ENCODE measurements around the gene RAB3C. TPM values are rescaled to one million over a fixed set of nuclear protein-coding genes. Genes with fewer than 3 reads are reported as not detected.

The RAB3C gene
- total RNA-seq, 2 donors from 2014 or later, result 2.3 to 45.2 TPM

GRCh38 chr5:58710871-58711270, 128.0 kb downstream of the RAB3C start:
- no peak overlapping the region for H3K27ac ChIP-seq
- TF ChIP-seq POLR2A (IDR thresholded peaks at IDR 0.05), result no peak
- ATAC-seq (no peak), DNase-seq (no peak)
- H3K27me3 ChIP-seq, result no peaks in the 10 kb centered on the region
- H3K4me3 ChIP-seq, result no peak overlapping the region
- H3K36me3 ChIP-seq (replicated peaks in 1 of 2; ENCODE audit: insufficient read depth in 1 of 2, low read depth in 2 of 2), result no peaks in the 10 kb centered on the region
- H3K4me1 ChIP-seq, result no peaks in the 10 kb centered on the region
- intact Hi-C loops (cut with DNase I), result no loop called here
- no peaks in the 10 kb centered on the region for H3K9me3 ChIP-seq
- WGBS, 2 donors, result 92 to 93% methylated on average over 3 of the region's 3 CpGs

- no peaks in the 10 kb centered on the region for H3K4me1 ChIP-seq
- ATAC-seq (no peak), DNase-seq (no peak)
- intact Hi-C loops (cut with DNase I), result no loop called here
- WGBS, 2 donors, result 80 to 90% methylated on average over 5 of the region's 5 CpGs
- TF ChIP-seq CTCF (IDR thresholded peaks at IDR 0.05), result no peak
- TF ChIP-seq POLR2A (IDR thresholded peaks at IDR 0.05), result no peak
- H3K9me3 ChIP-seq, result no peaks in the 10 kb centered on the region
- H3K27me3 ChIP-seq, result no peaks in the 10 kb centered on the region
- H3K27ac ChIP-seq, result no peak overlapping the region
- H3K36me3 ChIP-seq (replicated peaks in 1 of 2; ENCODE audit: insufficient read depth in 1 of 2, low read depth in 2 of 2), result no peaks in the 10 kb centered on the region
- H3K4me3 ChIP-seq, result no peak overlapping the region
Observed at GRCh38 chr5:58711965-58712364, 129.1 kb downstream of the RAB3C start.

GRCh38 chr5:58714046-58714445, 131.2 kb downstream of the RAB3C start:
- Histone ChIP-seq H3K4me1 (no peaks in the 10 kb centered on the region), H3K27ac (no peak overlapping the region), H3K9me3 (no peaks in the 10 kb centered on the region), H3K4me3 (no peak overlapping the region), H3K27me3 (no peaks in the 10 kb centered on the region), H3K36me3 (replicated peaks in 1 of 2; ENCODE audit: insufficient read depth in 1 of 2, low read depth in 2 of 2) (no peaks in the 10 kb centered on the region)
- intact Hi-C loops (cut with DNase I), result no loop called here
- WGBS, 2 donors, result 89 to 95% methylated on average over 1 of the region's 1 CpG
- ATAC-seq (no peak), DNase-seq (no peak)
- TF ChIP-seq CTCF (IDR thresholded peaks at IDR 0.05) (no peak), POLR2A (IDR thresholded peaks at IDR 0.05) (no peak)

GRCh38 chr5:58715997-58716656, 133.3 kb downstream of the RAB3C start:
- H3K27ac ChIP-seq, result no peak overlapping the region
- no peaks in the 10 kb centered on the region for H3K27me3 ChIP-seq
- no peaks in the 10 kb centered on the region for H3K36me3 ChIP-seq (replicated peaks in 1 of 2; ENCODE audit: insufficient read depth in 1 of 2, low read depth in 2 of 2)
- H3K4me1 ChIP-seq, result no peaks in the 10 kb centered on the region
- H3K9me3 ChIP-seq, result no peaks in the 10 kb centered on the region
- no peak overlapping the region for H3K4me3 ChIP-seq
- intact Hi-C loops (cut with DNase I), result no loop called here
- WGBS, 2 donors, result 85 to 93% methylated on average over 2 of the region's 2 CpGs
- DNase-seq (no peak), ATAC-seq (no peak)
- no peak for TF ChIP-seq CTCF (IDR thresholded peaks at IDR 0.05)
- no peak for TF ChIP-seq POLR2A (IDR thresholded peaks at IDR 0.05)

- Histone ChIP-seq H3K9me3 (no peaks in the 10 kb centered on the region), H3K4me1 (no peaks in the 10 kb centered on the region), H3K36me3 (replicated peaks in 1 of 2; ENCODE audit: insufficient read depth in 1 of 2, low read depth in 2 of 2) (no peaks in the 10 kb centered on the region), H3K27me3 (no peaks in the 10 kb centered on the region), H3K4me3 (no peak overlapping the region), H3K27ac (no peak overlapping the region)
- ATAC-seq, result no peak
- 78 to 83% methylated on average over 5 of the region's 5 CpGs for WGBS, 2 donors
- TF ChIP-seq POLR2A (IDR thresholded peaks at IDR 0.05) (no peak), CTCF (IDR thresholded peaks at IDR 0.05) (no peak)
- intact Hi-C loops (cut with DNase I), result no loop called here
- no peak for DNase-seq
Observed at GRCh38 chr5:58716713-58717112, 133.8 kb downstream of the RAB3C start.

Measured in body of pancreas (tissue), 4 donors.